DMS53 (cell line): ENCODE measurements around the gene DHRS13.

Experiments
- DNase-seq: peaks from one replicate; lab custom pipeline; 2025; lab: John Stamatoyannopoulos, UW

Gene DHRS13

DNA sequence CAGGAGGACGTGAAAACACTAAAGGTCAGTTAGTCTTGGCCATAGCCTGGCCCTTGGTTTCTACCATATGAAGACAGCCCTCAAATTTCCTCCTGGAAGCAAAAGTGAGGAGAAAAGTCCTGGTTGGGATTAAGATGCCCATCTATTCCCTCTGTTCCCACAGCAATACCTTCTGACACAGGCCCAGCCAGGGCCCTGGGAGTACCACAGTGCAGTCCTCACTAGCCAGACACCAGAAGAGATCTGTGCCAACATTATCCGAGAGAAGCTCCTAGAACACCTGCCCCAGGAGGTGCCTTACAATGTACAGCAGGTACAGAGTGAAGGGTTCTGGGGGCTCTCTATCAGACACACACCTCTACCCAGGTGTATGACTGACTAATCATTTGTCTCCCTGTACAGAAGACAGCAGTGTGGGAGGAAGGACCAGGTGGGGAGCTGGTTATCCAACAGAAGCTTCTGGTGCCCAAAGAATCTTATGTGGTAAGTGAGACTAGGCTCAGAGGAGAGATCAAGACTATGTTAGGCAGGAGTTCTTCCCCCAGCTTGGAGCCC is 44.0 kb downstream of the DHRS13 start:
- no peak for DNase-seq

DNA sequence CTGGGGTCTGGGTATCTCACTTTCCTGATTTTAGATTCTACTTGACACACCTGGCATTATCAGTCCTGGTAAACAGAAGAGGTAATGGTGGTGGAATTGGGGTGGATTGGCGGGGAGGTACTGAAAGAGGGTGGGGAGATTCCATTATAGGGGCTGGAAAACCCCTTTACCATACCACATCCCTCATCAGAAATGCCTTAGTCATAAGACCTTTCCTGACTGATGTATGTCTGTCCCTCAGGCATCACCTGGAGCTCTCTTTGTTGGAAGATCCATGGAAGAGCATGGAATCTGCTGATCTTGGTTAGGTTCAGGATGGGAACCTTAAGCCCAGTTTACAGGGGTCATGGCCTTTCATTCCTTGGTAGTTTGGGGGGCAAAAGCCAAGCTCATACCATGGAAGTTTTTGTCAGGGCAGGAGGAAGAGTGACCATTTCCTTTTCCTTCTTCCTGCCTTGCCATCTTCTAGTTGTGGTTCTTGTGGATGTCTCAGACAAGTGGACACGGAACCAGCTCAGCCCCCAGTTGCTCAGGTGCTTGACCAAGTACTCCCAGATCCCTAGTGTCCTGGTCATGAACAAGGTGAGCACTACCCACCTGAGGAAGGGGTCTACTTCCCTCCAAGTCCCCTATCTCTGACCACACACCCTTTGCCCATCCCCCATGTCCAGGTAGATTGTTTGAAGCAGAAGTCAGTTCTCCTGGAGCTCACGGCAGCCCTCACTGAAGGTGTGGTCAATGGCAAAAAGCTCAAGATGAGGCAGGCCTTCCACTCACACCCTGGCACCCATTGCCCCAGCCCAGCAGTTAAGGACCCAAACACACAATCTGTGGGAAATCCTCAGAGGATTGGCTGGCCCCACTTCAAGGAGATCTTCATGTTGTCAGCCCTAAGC is 44.7 kb downstream of the DHRS13 start:
- no peak for DNase-seq

GRCh38 chr17:28856028-28856574 is 46.8 kb downstream of the DHRS13 start:
- no peak for DNase-seq

DNA sequence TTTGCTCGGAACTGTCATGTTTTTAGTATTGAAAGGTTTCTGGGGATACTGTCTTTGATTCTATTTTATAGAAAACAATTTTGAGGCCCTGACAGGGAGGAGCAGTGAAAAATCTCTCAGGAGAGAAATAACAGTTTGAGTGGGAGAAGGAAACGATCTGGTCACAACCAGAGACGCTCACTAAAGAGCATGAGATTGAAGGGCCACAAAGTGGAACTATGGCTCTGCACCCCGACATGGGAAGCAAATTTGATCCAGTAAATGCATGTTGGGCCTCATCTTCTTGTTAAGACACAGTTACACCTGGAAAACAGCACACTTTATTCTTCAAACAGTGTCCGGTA is 47.6 kb downstream of the DHRS13 start:
- DNase-seq = no peak

DNA sequence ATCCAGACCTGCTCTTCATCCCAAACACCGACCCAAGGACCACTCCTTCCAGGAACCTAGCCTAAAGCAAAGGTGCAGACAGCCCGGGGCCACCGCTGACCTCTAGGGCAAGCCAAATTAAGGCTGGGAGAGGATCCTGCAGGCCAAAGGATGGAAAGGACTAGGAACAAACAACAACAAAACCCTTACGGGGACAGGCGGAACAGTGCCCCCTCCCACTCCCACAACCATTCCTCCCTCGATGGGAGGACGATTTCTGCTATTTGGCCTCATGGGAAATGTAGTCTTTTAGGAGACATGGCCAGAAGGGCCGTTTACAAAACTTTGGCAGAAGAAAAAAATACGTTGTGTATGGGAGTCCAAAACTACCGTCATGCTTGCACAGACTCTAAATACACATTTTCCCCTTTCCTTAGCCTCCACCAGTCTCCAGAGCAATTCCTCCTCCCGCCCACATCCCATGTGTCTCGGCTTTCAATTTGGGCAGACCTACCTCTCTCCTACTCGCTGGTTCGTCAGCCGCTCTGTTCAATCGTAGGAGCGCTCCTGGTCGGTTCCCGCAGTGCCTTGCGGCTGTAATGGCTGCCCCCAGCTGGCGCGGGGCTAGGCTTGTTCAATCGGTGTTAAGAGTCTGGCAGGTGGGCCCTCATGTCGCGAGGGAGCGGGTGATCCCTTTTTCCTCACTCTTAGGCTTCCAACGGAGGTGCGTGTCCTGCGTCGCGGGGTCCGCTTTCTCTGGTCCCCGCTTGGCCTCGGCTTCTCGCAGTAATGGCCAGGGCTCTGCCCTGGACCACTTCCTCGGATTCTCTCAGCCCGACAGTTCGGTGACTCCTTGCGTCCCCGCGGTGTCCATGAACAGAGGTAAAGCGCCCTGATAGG is 48.2 kb downstream of the DHRS13 start, which contains the start of gene ERAL1:
Gene ERAL1, plus strand, starts transcription at position 560 of the 879 bp plus-strand sequence. Its CDS starts 19 bp downstream, at position 579.
- DNase-seq = peak; percentile 90

GRCh38 chr17:28853295-28853694 is 49.6 kb downstream of the DHRS13 start:
- no peak for DNase-seq

DNA sequence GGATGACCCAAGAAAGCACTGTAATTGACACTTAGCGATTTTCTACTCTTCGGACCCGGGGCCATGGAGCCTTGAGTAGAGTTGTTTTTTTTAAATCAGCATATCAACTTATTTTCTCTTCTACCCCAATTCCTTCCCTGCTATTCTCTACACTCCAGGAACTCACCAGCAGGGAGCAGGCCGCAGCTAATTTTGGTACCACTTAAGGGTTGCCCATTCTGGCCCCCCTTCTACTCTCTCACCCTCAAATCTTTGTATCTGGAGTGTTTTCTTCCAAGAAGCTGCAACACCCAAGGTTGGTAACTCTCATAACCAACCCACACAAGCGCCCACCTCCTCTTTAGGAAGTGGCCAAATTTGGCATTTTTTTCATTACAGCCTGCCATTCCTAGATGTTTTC is 53.6 kb downstream of the DHRS13 start:
- DNase-seq = no peak

DNA sequence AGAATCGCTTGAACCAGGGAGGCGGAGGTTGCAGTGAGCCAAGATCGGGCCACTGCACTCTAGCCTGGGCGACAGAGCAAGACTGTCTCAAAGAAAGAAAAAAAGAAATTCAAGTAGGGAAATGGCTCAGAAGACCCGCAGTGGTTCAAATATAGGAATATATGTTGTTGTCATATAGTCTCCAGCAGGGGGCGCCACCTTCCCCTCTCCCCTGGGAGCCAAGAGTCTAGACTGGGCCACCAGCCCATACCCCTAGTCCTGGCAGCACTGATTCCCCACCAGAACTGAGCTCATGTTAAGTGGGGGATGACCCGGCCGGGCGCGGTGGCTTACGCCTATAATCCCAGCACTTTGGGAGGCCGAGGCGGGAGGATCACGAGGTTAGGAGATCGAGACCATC is 54.2 kb downstream of the DHRS13 start:
- DNase-seq = peak; percentile 31
